Adrenal gland (tissue), 12 donors: Measurements from ENCODE around the gene ST8SIA5. TPM values are rescaled to one million over a fixed set of nuclear protein-coding genes. Genes with fewer than 3 reads are reported as not detected.

Experiments used
- DNase-seq, 7 donors: peaks; one replicate each; pipeline ENCODE4 v3.0.0-alpha.2; 2019 to 2020
- H3K27ac ChIP-seq, 5 donors: fragments of 200-600 bp; sonication (generic) in 4 of 5; 1 replicate in 3 of 5; 2 replicates in 2 of 5; pipeline versions ENCODE4 v1.5.1 to v1.8.0; 2016 to 2020; ENCODE audit warnings: mild to moderate bottlenecking in 1 of 5
- H3K27me3 ChIP-seq: fragments of 200-600 bp; 2 replicates; pipeline ENCODE4 v1.8.0; 2021
- H3K36me3 ChIP-seq, 2 donors: fragments of 200-600 bp; replicated peaks in 1 of 2; 1 replicate in 1 of 2; 2 replicates in 1 of 2; pipeline versions ENCODE4 v1.5.1 to v1.8.0; 2018 to 2022
- H3K4me1 ChIP-seq, 2 donors: fragments of 200-600 bp; replicated peaks in 1 of 2; 1 replicate in 1 of 2; 2 replicates in 1 of 2; pipeline versions ENCODE4 v1.5.1 to v1.8.0; 2018 to 2021
- H3K4me3 ChIP-seq, 4 donors: fragments of 200-600 bp; sonication (generic) in 3 of 4; one replicate each; pipeline ENCODE4 v1.5.1; 2016 to 2018
- H3K9me3 ChIP-seq, 3 donors: fragments of 200-600 bp; sonication (generic) in 1 of 3; replicated peaks in 1 of 3; 1 replicate in 2 of 3; 2 replicates in 1 of 3; pipeline versions ENCODE4 v1.5.1 to v1.8.0; 2016 to 2021
- POLR2A ChIP-seq, 2 donors: fragments of 450-650 bp; IDR thresholded peaks; one replicate each; pipeline ENCODE4 v1.6.1; 2017; ENCODE audit warnings: antibody characterized with exemption in 2 of 2, mild to moderate bottlenecking in 2 of 2, moderate library complexity in 1 of 2
- WGBS, 4 donors: extraction: QIAGEN DNeasy Blood & Tissue Kit in 2 of 4; methylation state at CpG; one replicate each; pipeline versions ENCODE4 v1.1.5 to v1.1.7; 2013 to 2017; 5-methylcytosine and 5-hydroxymethylcytosine counted together
- intact Hi-C, 2 donors: fragments of 100-400 bp; cut with DNase I; formaldehyde crosslinking; loops; one replicate each; pipeline versions ENCODE4 v1.14.1 to v1.15.0; 2022 to 2023
- polyA plus RNA-seq, 3 donors: library from polyadenylated mRNA; stranded (reverse); fragments of 200-250 nt in 2 of 3; fragments of 350-450 nt in 1 of 3; fragmentation: Illumina TruSeq in 1 of 3; extraction: RNeasy Lipid Tissue Mini Kit (QIAGEN cat#74804) in 1 of 3; gene quantifications; one replicate each; pipeline ENCODE4 v1.2.3, GENCODE V29; 2013 to 2014
- total RNA-seq, 9 donors: library from RNA; depleted of rRNA in 4 of 9; stranded (reverse); fragments of >200 nt in 4 of 9; fragments of 120-200 nt in 1 of 9; fragmentation: NEBNext Ultra II Directional in 1 of 9; extraction: Animal tissue kit (Norgen Biotek cat#: 25700) in 1 of 9; gene quantifications; one replicate each; pipeline versions ENCODE4 v1.1.0 to v1.2.4, GENCODE V29; 2013 to 2023
- TF ChIP-seq, protein P1 (sequence below), 6 experiments: fragments of 450-650 bp in 4 of 6; fragments of 200-600 bp in 2 of 6; sonication (generic) in 1 of 6; IDR thresholded peaks; 1 replicate in 5 of 6; 2 replicates in 1 of 6; pipeline versions ENCODE4 v1.5.1 to v1.8.0; 2016 to 2021; ENCODE audit warnings: antibody characterized with exemption in 6 of 6, mild to moderate bottlenecking in 2 of 6, moderate library complexity in 1 of 6
- donor health status: healthy with polysubstance abuse.
- donor health status: Bipolar disorder and iron deficiency.
- donor health status: DM: yes; HTN: yes; CAD: no.
- donor health status: DM: no; HTN: no; CAD: no.
- donor health status: DM: no; HTN: no; CAD: no.
- donor health status: DM: yes; HTN: yes; CAD: no.

Gene ST8SIA5
- total and polyA plus RNA-seq, 12 donors, result 8.9 to 77.5 (median 23.9) TPM

DNA sequence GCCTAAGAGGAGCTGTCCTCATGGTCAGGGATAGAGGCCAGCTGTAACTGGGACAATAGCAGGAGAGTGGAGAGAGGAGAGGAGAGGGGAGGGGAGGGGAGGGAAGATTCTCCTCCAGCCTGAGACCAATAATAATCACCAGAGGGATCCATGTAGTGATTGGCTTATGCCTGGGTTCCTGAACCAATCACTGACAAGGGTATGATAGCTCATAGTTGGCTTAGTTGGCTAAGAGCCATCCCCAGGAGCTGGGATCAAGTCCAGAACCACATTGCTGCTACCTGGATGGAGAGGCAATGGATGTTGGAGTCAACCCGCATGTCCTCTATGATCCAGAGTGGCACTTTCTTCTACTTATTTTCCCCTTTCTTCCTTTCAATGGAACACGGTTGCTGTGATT is 7.7 kb upstream of the ST8SIA5 start:
- H3K4me3 ChIP-seq, result no peak overlapping the region
- peaks cover 0 to 11% of the 10 kb centered on the region in 2 donors for H3K4me1 ChIP-seq
- no peaks in the 10 kb centered on the region for H3K9me3 ChIP-seq
- 96 to 100% (median 97%) methylated on average over 2 of the region's 2 CpGs for WGBS, 4 donors
- no peaks in the 10 kb centered on the region for H3K36me3 ChIP-seq
- no peaks in the 10 kb centered on the region for H3K27me3 ChIP-seq
- H3K27ac ChIP-seq, result no peak overlapping the region
- no peak for TF ChIP-seq POLR2A (IDR thresholded peaks at IDR 0.05)
- TF ChIP-seq, protein P1, sequence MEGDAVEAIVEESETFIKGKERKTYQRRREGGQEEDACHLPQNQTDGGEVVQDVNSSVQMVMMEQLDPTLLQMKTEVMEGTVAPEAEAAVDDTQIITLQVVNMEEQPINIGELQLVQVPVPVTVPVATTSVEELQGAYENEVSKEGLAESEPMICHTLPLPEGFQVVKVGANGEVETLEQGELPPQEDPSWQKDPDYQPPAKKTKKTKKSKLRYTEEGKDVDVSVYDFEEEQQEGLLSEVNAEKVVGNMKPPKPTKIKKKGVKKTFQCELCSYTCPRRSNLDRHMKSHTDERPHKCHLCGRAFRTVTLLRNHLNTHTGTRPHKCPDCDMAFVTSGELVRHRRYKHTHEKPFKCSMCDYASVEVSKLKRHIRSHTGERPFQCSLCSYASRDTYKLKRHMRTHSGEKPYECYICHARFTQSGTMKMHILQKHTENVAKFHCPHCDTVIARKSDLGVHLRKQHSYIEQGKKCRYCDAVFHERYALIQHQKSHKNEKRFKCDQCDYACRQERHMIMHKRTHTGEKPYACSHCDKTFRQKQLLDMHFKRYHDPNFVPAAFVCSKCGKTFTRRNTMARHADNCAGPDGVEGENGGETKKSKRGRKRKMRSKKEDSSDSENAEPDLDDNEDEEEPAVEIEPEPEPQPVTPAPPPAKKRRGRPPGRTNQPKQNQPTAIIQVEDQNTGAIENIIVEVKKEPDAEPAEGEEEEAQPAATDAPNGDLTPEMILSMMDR (IDR thresholded peaks at IDR 0.05), result no peak
- DNase-seq, result no peak
- intact Hi-C loops, result no loop called here

DNA sequence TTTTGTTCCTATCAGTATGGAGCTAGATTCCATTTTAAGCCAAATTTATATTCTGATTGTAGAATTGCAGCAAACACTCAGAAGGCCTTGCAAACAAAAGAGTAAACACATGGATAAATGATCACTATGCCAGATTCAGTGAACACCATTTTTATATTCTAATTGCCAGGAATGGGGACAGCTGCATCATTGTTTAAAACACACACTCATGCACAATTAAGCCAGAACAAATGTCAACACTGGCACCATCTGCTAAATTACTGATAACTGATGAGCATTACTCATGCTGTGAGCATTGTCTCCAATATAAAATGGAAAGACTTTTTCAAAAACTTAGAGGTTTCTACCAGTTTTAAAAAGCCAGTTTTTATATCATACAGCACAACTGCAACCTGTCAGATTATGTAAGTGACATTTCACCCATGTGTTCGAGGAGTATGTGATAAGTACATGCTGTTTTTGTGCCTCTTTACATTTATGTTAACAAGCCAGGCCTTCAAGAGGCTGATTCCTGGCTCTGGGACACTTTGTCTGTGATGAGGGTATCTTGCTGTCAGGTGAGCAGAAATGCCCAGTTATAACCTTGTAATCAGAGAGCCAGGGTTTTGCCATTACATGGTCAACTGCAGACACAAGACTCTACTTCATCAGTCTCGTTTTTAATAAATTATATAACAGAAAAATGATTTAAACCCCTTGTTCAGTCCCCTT is 4.4 kb upstream of the ST8SIA5 start:
- no peaks in the 10 kb centered on the region for H3K9me3 ChIP-seq
- H3K27me3 ChIP-seq, result no peaks in the 10 kb centered on the region

DNA sequence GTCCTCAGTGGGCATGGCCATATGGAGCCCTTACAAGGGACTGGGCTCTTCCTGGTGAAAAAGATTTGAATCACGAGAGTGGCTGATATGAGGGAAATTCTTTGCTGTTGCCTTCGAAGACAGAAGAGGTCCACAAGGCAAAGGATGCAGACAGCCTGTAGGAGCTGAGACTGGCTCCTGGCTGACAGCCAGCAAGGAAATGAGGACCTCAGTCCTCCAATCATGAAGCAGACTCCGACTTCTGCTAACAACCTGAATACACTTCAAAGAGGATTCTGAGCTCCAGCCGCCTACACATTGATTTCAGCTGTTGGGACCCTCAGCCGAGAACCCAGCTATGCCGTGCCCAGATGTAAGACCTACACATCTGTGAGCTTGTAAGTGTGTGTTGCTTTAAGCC is 3.0 kb upstream of the ST8SIA5 start:
- Histone ChIP-seq H3K9me3 (no peaks in the 10 kb centered on the region), H3K27me3 (no peaks in the 10 kb centered on the region), H3K36me3 (no peaks in the 10 kb centered on the region), H3K4me1 (peaks cover 0 to 15% of the 10 kb centered on the region in 2 donors), H3K27ac (no peak overlapping the region), H3K4me3 (no peak overlapping the region)
- no peak for DNase-seq
- 61 to 75% (median 62%) methylated on average over 6 of the region's 6 CpGs for WGBS, 4 donors
- TF ChIP-seq POLR2A (IDR thresholded peaks at IDR 0.05), result no peak
- TF ChIP-seq, protein P1 (IDR thresholded peaks at IDR 0.05), result no peak
- intact Hi-C loops, result loop anchor here in 1 of 2 donors (10.0 kb wide), 2 partner anchors 55 to 85 kb away; no protein-coding TSS in a partner anchor

More for the DNA sequence above, 4.4 kb upstream of the ST8SIA5 start:
- intact Hi-C loops, result no loop called here
- Histone ChIP-seq H3K4me1 (peaks cover 0 to 15% of the 10 kb centered on the region in 2 donors), H3K36me3 (no peaks in the 10 kb centered on the region), H3K4me3 (no peak overlapping the region), H3K27ac (peak overlapping the region in 1 of 5 donors; percentile 4)
- WGBS, 4 donors, result 50 to 64% (median 55%) methylated on average over 2 of the region's 2 CpGs
- DNase-seq, result no peak
- TF ChIP-seq, protein P1 (IDR thresholded peaks at IDR 0.05), result no peak
- no peak for TF ChIP-seq POLR2A (IDR thresholded peaks at IDR 0.05)

DNA sequence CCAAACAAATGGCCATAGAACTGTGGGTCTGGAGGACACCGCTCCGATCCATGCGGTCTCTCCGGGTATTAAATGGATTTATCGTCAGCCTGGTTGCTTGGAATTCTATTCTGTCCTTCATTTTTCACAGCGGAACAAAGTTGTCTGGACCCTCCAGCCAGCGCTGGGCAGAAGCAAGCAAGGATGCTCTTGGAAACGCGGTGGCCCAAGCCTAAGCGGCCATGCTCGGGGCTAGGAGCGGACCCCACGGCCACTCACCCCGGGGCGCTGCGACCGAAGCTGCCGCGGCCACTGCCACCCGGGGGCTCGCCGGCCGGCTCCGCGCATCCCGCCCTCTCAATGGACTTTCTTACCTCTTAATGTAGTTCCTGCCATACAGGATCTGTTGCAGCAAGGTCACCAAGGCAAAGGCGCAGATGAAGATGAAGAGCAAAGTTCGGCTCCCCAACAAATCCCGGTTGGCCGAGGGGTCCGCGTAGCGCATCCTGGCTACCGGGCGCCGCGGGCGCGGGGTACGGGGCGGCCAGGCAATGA is 761 bp downstream of the ST8SIA5 start:
- peaks cover 5 to 28% of the 10 kb centered on the region in 2 donors for H3K4me1 ChIP-seq
- no peaks in the 10 kb centered on the region for H3K27me3 ChIP-seq
- intact Hi-C loops, result loop anchor here in 1 of 2 donors (10.0 kb wide), 2 partner anchors 51 to 81 kb away; no protein-coding TSS in a partner anchor
- no peaks in the 10 kb centered on the region for H3K9me3 ChIP-seq
- H3K36me3 ChIP-seq, result no peaks in the 10 kb centered on the region
- TF ChIP-seq POLR2A (IDR thresholded peaks at IDR 0.05), result no peak
- TF ChIP-seq, protein P1 (IDR thresholded peaks at IDR 0.05), result peak in 1 of 6 experiments; percentile 20
- 1 to 4% (median 2%) methylated on average over 12 to 41 of the region's 41 CpGs for WGBS, 4 donors
- H3K4me3 ChIP-seq, result peak overlapping the region in 3 of 4 donors; percentile 22 to 71 (median 48)
- peak overlapping the region in 4 of 5 donors; percentile 74 to 89 (median 89) for H3K27ac ChIP-seq
- DNase-seq, result peak in 6 of 7 donors; percentile 19 to 44 (median 26)
